AG04449 (cell line): ENCODE results near the gene OSBPL2.

ENCODE experiments used
- CTCF ChIA-PET: fragments of 350-600 bp; formaldehyde crosslinking; extraction: SDS; loops from one replicate; lab custom pipeline; 2021; ENCODE audit warnings: antibody characterized with exemption; lab: Yijun Ruan, JAX
- POLR2A ChIA-PET: fragments of 400-600, 350-600 bp; formaldehyde crosslinking; extraction: SDS; loops from one replicate; lab custom pipeline; 2020; ENCODE audit warnings: antibody characterized with exemption, inconsistent platforms; lab: Yijun Ruan, JAX
- DNase-seq: peaks from one replicate; pipeline ENCODE4 v3.0.0-alpha.2; 2010; ENCODE audit warnings: low read depth, low spot score
- H3K4me3 ChIP-seq: 2 replicates; pipeline ENCODE4 v1.5.1; 2011; ENCODE audit warnings: low read depth, mild to moderate bottlenecking, control low read depth, low read length
- CTCF ChIP-seq: IDR thresholded peaks from one replicate; pipeline ENCODE4 v1.5.1; 2011; ENCODE audit warnings: mild to moderate bottlenecking, moderate library complexity, low read length, control low read depth, inconsistent platforms; ENCODE audit not compliant: insufficient read depth; ENCODE audit errors: missing control alignments

OSBPL2 gene

GRCh38 chr20:62336775-62337557 is 98.6 kb downstream of the OSBPL2 start:
- TF ChIP-seq CTCF: no peak
- ChIA-PET CTCF (no interaction called here), POLR2A (no interaction called here)
- H3K4me3 ChIP-seq: no peak overlapping the region
- DNase-seq: no peak

GRCh38 chr20:62337558-62338293 is 99.4 kb downstream of the OSBPL2 start:
- no peak overlapping the region for H3K4me3 ChIP-seq
- ChIA-PET CTCF (no interaction called here), POLR2A (no interaction called here)
- no peak for DNase-seq
- TF ChIP-seq CTCF: no peak

- TF ChIP-seq CTCF: no peak
- H3K4me3 ChIP-seq: no peak overlapping the region
- ChIA-PET POLR2A (no interaction called here), CTCF (no interaction called here)
- DNase-seq: no peak
These were observed 99.9 kb downstream of the OSBPL2 start for GRCh38 chr20:62338294-62338620.

- no peak for TF ChIP-seq CTCF
- DNase-seq: no peak
- CTCF ChIA-PET: interaction anchor here (1.4 kb wide), 1 partner anchor 10 kb away, joined by 4 read pairs; no protein-coding TSS in a partner anchor
- POLR2A ChIA-PET: interaction anchor here (0.7 kb wide), 1 partner anchor 25 kb away, joined by 3 read pairs; no protein-coding TSS in a partner anchor
- H3K4me3 ChIP-seq: no peak overlapping the region
These were observed 101.3 kb downstream of the OSBPL2 start for GRCh38 chr20:62339647-62340062.

GRCh38 chr20:62342910-62343309 is 104.6 kb downstream of the OSBPL2 start:
- TF ChIP-seq CTCF: no peak
- H3K4me3 ChIP-seq: no peak overlapping the region
- POLR2A ChIA-PET: interaction anchor here (0.7 kb wide), 1 partner anchor 1611 kb away, joined by 4 read pairs; no protein-coding TSS in a partner anchor
- DNase-seq: no peak
- CTCF ChIA-PET: no interaction called here

GRCh38 chr20:62344092-62344491 is 105.8 kb downstream of the OSBPL2 start:
- CTCF ChIA-PET: no interaction called here
- TF ChIP-seq CTCF: no peak
- no peak for DNase-seq
- POLR2A ChIA-PET: interaction anchor here (0.7 kb wide), 1 partner anchor 39 kb away, joined by 3 read pairs; no protein-coding TSS in a partner anchor
- no peak overlapping the region for H3K4me3 ChIP-seq
